Superior temporal gyrus (tissue), 1 donor: ENCODE data around the gene HK3.

Experiments used
- DNase-seq: peaks from one replicate; pipeline ENCODE4 v3.0.0-alpha.2; 2016; ENCODE audit errors: extremely low spot score

The HK3 gene

GRCh38 chr5:176899296-176899891, at the start of gene HK3:
Gene HK3 (minus strand): TSS chr5:176899346. CDS start chr5:176896159, 3,187 bp downstream.
- no peak for DNase-seq

- no peak for DNase-seq
These were observed 49.3 kb upstream of the HK3 start for GRCh38 chr5:176948458-176948857.

- no peak for DNase-seq
These were observed 48.7 kb upstream of the HK3 start for GRCh38 chr5:176947847-176948246.

DNA sequence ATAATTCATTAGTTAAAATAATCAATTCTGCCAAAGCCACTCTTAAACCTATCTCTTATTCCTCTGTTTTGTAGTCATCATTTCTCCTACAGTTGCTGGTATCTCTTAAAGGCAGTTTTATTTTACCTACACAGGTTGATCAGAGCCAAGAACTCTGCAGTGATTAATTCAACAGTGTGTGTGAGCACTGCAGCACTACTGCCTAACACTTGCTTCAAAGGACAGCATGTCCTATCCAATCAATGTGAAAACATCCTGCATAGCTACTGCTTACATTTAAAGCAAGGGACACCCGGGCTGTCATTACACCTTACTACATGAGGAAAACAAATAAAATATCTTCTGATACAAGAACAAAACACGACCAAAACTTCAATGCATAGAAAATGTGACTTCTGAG, 45.1 kb upstream of the HK3 start:
- no peak for DNase-seq

DNA sequence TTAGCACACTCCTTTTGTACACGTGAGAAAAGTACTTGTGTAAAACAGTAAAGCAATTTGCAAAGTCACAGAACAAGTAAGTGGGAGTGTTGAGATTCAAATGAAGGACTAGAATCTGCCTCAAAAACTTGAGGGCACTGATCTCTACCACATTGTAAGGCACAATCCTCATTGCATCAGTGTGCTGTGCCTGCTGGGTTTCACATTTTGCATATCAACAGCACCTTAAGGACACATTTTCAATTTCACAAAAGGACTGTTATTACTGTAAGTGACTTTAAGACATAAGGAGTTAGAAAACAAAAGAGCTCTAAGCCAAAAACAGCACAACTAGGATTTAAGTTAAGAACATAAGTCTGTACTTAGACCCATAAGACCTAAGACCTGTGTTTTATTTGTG, 44.7 kb upstream of the HK3 start:
- no peak for DNase-seq

DNA sequence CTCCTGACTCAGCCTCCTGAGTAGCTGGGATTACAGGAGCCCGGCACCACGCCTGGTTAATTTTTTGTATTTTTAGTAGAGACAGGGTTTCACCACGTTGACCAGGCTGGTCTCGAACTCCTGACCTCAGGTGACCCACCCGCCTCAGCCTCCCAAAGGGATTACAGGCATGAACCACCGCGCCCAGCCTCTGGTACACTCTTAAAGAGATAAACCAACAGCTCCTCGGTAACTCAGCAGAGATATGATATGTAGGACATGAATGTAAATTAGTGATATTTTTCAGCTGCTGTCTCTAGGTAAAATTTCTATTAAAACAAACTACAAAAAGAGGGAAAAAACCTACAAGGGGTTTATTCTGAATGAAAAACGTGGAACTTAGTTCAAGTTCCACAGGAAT, 42.8 kb upstream of the HK3 start:
- DNase-seq, result no peak

DNA sequence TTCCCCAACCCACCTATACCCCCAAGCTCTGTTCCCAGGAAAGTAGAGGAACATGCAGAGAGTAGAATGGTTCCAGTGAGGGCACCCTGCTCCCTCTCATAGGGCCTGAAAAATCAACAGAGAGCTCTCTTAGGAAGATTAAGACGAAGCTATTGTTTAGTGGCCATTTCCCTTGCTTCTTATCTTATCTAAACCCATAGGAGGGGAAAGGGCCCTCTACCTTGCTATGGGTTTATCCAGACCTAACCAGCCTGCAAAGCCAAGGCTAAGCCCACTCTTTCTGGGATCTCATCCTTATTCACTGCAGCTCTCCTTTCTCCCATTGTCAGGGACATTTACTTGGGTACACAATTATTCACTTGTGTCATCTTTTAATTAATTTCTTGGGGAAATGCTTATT, 39.3 kb upstream of the HK3 start:
- DNase-seq, result no peak

GRCh38 chr5:176935017-176935416, 35.9 kb upstream of the HK3 start:
- DNase-seq, result no peak

- no peak for DNase-seq
These were observed 35.3 kb upstream of the HK3 start for GRCh38 chr5:176934309-176934930.

DNA sequence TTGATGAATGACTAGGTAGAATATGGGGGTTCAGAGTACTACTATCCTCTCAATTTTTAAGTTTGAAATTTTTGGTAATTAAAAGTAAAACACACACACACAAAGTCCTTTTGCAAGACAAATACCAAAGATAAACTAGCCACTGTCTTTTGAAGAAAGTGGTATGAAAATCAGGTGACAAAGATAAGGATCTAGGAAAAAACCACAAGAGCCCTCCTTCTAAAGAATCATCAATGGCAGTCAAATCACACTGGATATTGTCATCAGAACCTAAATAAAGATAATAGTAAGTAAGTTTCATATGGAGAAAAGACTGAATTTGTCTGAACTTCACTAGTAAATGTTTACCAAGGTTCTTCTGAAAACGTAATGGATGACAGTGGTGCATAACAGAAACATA, 30.5 kb upstream of the HK3 start:
- no peak for DNase-seq

- no peak for DNase-seq
These were observed 28.4 kb upstream of the HK3 start for GRCh38 chr5:176927562-176927961.

DNA sequence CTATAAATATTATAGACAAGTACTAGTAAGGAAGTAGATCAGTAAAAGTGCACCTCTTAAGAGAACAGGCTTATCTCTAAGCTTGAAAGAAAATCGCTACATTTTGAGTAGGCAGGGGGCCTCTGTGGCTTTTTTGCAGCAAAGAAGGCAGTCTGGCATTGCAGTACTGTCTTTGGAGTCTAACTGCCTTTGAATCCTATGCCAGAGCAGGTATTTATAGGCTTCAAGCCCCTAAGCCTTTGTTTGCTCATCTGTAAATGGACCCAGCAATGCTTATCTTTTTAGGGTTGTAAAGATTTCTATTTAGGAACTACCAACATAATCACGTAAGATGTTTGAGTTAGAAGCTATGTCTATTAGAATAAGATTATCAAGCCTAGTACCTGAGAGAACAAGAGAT, 23.7 kb upstream of the HK3 start:
- DNase-seq, result no peak

DNA sequence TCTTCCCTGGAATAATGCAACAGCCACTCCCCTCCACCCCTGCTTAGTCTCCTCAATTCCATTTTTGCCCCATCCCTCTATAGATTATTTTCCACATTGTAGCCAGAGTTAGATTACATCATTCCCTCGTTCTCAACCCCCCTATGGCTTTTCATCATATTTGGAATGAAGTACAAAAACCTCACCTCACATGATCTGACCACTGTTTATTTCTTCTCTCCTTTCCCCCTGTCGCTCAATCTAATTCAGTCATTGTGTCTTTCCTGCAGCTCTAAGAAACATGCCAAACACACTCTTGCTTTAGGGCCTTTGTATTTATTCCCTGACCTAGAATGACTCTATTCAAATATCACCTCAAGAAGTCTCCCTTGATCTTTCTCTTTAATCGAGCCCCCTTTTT, 22.6 kb upstream of the HK3 start:
- DNase-seq, result no peak

- no peak for DNase-seq
These were observed 19.5 kb upstream of the HK3 start for GRCh38 chr5:176918613-176919012.

- DNase-seq, result no peak
These were observed 17.2 kb upstream of the HK3 start for GRCh38 chr5:176916337-176916736.

GRCh38 chr5:176915906-176916305, 16.8 kb upstream of the HK3 start:
- DNase-seq, result no peak

GRCh38 chr5:176912115-176912514, 13.0 kb upstream of the HK3 start:
- no peak for DNase-seq

DNA sequence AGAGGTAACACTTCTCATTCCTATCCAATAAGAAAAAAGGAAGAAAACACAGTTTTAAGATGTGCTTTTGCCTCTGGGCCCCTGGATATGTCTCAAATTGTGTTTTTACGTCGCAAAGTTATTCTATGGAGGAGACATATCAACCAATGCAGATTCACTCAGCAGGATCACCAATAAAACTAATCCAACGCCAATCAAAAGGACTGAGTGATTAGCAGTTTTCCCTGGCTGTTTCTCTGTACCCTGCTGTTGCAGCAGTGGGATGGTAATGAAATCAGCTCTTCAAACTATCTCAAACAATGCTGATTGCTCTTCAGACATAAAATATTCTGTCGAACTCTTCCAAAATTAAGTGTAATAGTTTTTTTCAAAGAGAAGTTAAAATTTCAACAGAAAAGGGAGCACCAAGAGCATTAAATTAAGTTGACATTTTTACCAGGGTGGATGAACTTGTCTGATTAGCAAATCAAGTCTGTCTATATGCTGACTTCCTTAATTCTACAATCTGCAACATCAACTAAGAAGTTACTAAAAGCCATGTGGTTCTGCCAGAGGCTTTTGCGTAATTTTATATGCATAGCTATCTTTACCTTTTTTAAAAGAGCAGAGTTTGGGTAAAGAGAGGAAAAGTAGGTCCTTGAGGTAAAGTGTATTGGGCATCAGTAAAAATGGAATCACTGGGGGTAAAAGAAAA, 9.7 kb upstream of the HK3 start:
- DNase-seq, result no peak

DNA sequence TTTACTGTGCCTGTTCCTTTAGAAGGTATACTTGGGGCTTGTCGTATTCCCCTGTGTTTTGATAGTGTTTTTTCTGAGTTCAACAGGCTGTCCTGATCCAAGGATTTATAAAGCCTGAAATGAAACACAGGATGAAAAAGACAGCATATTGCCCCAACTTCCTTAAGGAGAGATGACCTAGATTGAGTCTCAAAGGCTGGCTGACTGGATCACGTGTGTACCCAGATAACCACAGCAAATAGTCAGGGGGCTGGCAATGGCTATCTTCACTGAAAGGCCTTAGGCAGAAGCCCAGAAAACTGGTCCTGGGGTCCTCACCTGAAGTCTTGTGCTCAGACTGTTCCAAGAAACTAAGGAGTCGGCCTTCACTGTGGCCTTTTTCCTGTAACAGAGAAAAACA, 7.7 kb upstream of the HK3 start:
- DNase-seq, result no peak

- no peak for DNase-seq
These were observed 7.0 kb upstream of the HK3 start for GRCh38 chr5:176906126-176906525.

GRCh38 chr5:176904276-176904675, 5.1 kb upstream of the HK3 start:
- no peak for DNase-seq

GRCh38 chr5:176902911-176903664, 3.9 kb upstream of the HK3 start:
- no peak for DNase-seq
